ENCODE data around the gene PBX1. TPM values are rescaled to one million over a fixed set of nuclear protein-coding genes. Genes with fewer than 3 reads are reported as not detected.

Gene PBX1
- polyA plus RNA-seq, 1 donor (not counting 4 experiments of a cell fraction or from before 2014, with no cell fraction given): 2.2 TPM

GRCh38 chr1:164518692-164519332 is 40.2 kb upstream of the PBX1 start:
- Histone ChIP-seq H3K4me3 (ENCODE audit: control insufficient read depth in 2 of 3, extremely low read depth in 1 of 3, insufficient read depth in 2 of 3, low read depth in 1 of 3, low read length in 3 of 3) (no peak overlapping the region), H3K4me1 (ENCODE audit: control insufficient read depth, extremely low read depth, insufficient read depth, low read length) (no peaks in the 10 kb centered on the region), H3K36me3 (ENCODE audit: control insufficient read depth in 2 of 2, extremely low read depth in 1 of 2, insufficient read depth in 2 of 2, low read length in 2 of 2) (no peaks in the 10 kb centered on the region), H3K9me3 (ENCODE audit: control insufficient read depth, low read depth, low read length) (no peaks in the 10 kb centered on the region), H4K20me1 (ENCODE audit: control insufficient read depth, extremely low read depth, insufficient read depth, low read length) (no peaks in the 10 kb centered on the region), H3K9me1 (ENCODE audit: control insufficient read depth, extremely low read depth, insufficient read depth, low read length) (no peaks in the 10 kb centered on the region), H3K79me2 (ENCODE audit: control insufficient read depth, insufficient read depth, low read length) (no peaks in the 10 kb centered on the region), H3K27me3 (ENCODE audit: control insufficient read depth, extremely low read depth, insufficient read depth, low read length) (no peaks in the 10 kb centered on the region), H3K27ac (ENCODE audit: control insufficient read depth, insufficient read depth, low read length) (no peak overlapping the region), H2AFZ (ENCODE audit: control insufficient read depth, low read length) (no peak overlapping the region), H3K4me2 (ENCODE audit: control insufficient read depth, extremely low read depth, insufficient read depth, low read depth, low read length) (no peak overlapping the region), H3K9ac (ENCODE audit: control insufficient read depth, extremely low read depth, insufficient read depth, low read length) (no peak overlapping the region)
- TF ChIP-seq CTCF (optimal IDR thresholded peaks at IDR 0.05 in 1 of 3, IDR thresholded peaks at IDR 0.05 in 1 of 3, conservative IDR thresholded peaks at IDR 0.05 in 1 of 3; ENCODE audit: extremely low read depth in 1 of 3, insufficient read depth in 2 of 3, low read length in 3 of 3): peak in 1 of 3 experiments; percentile 6
- TF ChIP-seq EZH2 (IDR thresholded peaks at IDR 0.05; ENCODE audit: low read length): no peak
- DNase-seq (ENCODE audit: low read depth, low spot score) (no peak), FAIRE-seq (no peak)
- dilution Hi-C loops (cut with MboI; ENCODE audit: extremely low pct_ligation_motif_present, low sequenced_read_pairs): no loop called here

- Histone ChIP-seq H3K4me2 (ENCODE audit: control insufficient read depth, extremely low read depth, insufficient read depth, low read depth, low read length) (no peak overlapping the region), H2AFZ (ENCODE audit: control insufficient read depth, low read length) (no peak overlapping the region), H3K27ac (ENCODE audit: control insufficient read depth, insufficient read depth, low read length) (no peak overlapping the region), H3K9me1 (ENCODE audit: control insufficient read depth, extremely low read depth, insufficient read depth, low read length) (no peaks in the 10 kb centered on the region), H3K79me2 (ENCODE audit: control insufficient read depth, insufficient read depth, low read length) (no peaks in the 10 kb centered on the region), H3K4me3 (ENCODE audit: control insufficient read depth in 2 of 3, extremely low read depth in 1 of 3, insufficient read depth in 2 of 3, low read depth in 1 of 3, low read length in 3 of 3) (no peak overlapping the region), H3K36me3 (ENCODE audit: control insufficient read depth in 2 of 2, extremely low read depth in 1 of 2, insufficient read depth in 2 of 2, low read length in 2 of 2) (no peaks in the 10 kb centered on the region), H3K4me1 (ENCODE audit: control insufficient read depth, extremely low read depth, insufficient read depth, low read length) (no peaks in the 10 kb centered on the region), H3K9me3 (ENCODE audit: control insufficient read depth, low read depth, low read length) (no peaks in the 10 kb centered on the region), H3K27me3 (ENCODE audit: control insufficient read depth, extremely low read depth, insufficient read depth, low read length) (no peaks in the 10 kb centered on the region), H4K20me1 (ENCODE audit: control insufficient read depth, extremely low read depth, insufficient read depth, low read length) (no peaks in the 10 kb centered on the region), H3K9ac (ENCODE audit: control insufficient read depth, extremely low read depth, insufficient read depth, low read length) (no peak overlapping the region)
- TF ChIP-seq CTCF (optimal IDR thresholded peaks at IDR 0.05 in 1 of 3, IDR thresholded peaks at IDR 0.05 in 1 of 3, conservative IDR thresholded peaks at IDR 0.05 in 1 of 3; ENCODE audit: extremely low read depth in 1 of 3, insufficient read depth in 2 of 3, low read length in 3 of 3) (no peak), EZH2 (IDR thresholded peaks at IDR 0.05; ENCODE audit: low read length) (no peak)
- FAIRE-seq (no peak), DNase-seq (ENCODE audit: low read depth, low spot score) (no peak)
- dilution Hi-C loops (cut with MboI; ENCODE audit: extremely low pct_ligation_motif_present, low sequenced_read_pairs): no loop called here
These were observed 39.6 kb upstream of the PBX1 start for GRCh38 chr1:164519426-164519825.
